HG03280 (cell line): ENCODE data around the gene PCYOX1L.

Experiments used
- ATAC-seq: cut with Tn5 transposase; IDR thresholded peaks from one replicate; pipeline ENCODE4 v1.9.1; 2021; ENCODE audit warnings: mild to moderate bottlenecking, moderate library complexity; ENCODE audit not compliant: unreplicated experiment

The PCYOX1L gene, protein sequence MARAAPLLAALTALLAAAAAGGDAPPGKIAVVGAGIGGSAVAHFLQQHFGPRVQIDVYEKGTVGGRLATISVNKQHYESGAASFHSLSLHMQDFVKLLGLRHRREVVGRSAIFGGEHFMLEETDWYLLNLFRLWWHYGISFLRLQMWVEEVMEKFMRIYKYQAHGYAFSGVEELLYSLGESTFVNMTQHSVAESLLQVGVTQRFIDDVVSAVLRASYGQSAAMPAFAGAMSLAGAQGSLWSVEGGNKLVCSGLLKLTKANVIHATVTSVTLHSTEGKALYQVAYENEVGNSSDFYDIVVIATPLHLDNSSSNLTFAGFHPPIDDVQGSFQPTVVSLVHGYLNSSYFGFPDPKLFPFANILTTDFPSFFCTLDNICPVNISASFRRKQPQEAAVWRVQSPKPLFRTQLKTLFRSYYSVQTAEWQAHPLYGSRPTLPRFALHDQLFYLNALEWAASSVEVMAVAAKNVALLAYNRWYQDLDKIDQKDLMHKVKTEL

DNA sequence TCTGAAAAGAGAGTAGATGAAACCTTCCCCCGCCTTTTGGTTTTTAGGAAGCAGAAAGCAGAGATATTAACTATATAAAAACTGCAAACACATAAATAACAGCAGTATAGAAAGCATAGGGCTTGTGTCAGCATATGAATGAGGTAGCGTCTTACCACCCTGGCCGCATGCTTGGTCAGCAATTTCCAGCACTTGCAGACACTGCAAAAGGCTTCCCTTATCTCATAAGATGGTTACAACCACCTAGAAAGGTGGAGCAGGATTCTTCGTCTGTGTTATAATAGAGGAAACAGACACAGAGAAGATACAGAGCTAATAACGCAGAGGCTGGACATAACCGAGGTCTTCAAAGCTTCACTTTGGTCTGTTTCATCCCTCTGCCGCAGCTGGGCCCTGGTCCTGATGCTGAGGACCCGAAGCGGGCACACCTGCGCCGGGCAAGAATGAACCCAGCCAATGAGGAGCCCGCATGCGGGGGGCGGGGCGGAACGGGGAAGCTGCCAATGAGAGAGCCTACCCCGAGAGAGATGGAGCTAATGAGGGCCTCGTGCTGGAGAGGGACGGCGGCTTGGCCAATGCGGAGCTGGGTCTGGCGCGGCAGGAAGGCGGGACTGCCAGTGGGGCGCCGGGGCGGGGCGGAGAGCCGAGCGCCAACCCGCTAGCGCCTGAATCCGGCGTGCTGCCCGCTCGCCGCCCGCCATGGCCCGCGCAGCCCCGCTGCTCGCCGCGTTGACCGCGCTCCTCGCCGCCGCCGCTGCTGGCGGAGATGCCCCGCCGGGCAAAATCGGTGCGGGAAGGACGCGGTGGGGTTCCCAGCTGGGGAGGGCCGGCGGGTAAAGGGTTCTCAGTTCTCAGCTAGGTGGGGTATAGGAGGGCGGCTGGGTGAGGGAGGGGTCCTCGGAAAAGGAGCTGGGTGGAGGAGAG, at the start of gene PCYOX1L:
PCYOX1L (plus strand) TSS at position 677 of the 924 bp plus-strand sequence; CDS start at position 700, 23 bp downstream.
- peak; percentile 100 for ATAC-seq

DNA sequence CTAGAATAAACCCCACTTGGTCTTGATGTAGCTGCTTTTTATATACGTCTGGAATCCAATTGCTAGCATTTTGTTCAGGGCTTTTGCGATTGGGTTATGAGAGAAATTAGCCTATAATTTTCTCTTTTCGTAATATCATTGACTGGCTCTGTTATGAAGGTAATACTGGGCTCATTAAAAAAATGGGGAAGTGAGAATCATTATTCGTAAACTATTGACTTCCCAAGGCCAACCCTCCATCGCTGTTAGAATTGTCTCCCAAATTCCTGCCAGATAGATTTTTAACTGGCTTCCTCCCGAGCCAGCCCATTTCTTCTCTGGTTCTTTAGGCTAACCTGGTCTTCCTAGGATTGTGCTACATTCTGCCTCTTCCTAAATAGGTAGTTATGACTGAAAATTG, 48.5 kb upstream of the PCYOX1L start:
- ATAC-seq = no peak

DNA sequence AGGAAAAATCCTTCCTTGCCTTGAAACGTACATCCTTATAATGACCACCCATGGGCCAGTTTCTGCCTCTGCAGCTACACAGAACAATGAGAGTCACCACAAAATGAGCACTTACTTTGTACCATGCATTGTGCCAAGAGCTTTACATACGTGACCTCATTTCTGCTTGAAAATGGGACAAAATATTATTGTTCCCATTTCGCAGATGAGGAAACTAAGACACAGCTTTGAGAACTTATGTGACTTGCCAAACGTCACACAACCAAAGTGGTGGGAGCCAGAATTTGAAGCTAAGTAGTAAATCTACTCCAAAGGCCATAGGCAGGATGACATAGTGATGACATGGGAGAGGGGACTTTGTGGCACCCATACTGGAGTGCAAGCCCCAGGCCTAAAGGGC, 47.4 kb upstream of the PCYOX1L start:
- no peak for ATAC-seq

DNA sequence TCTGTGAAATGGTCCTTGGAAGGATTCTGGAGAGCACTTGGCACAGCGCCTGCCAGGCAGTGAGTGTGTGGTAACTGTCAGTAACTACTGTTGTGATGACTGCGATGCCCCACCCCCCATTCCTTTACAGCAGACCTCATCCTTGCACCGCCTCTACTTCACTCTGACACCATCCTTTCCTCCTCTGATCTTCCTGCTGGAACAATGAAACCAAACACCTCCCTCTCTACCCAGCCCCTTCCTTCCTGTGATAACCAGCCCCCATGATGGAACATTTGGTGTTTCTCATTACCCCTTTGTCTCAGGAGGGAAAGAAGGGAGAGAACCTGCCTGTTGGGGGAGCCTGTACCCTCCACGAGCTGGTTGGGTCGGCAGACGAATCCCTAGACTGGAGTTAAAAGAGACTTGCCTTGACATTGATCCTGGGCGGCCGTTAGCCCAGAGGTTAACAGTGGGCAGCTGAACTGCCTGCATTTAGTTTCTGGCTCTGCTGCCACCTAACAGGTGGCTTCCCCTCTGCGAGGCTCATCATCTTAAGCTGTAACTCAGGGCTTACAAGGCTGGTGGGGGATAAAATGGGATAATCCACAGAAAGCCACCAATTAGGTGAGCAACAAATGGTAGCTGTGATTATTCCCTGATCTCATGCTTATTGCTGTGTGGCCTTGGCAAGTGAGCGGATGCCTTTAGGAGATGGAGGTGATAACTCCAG, 46.7 kb upstream of the PCYOX1L start:
- no peak for ATAC-seq

DNA sequence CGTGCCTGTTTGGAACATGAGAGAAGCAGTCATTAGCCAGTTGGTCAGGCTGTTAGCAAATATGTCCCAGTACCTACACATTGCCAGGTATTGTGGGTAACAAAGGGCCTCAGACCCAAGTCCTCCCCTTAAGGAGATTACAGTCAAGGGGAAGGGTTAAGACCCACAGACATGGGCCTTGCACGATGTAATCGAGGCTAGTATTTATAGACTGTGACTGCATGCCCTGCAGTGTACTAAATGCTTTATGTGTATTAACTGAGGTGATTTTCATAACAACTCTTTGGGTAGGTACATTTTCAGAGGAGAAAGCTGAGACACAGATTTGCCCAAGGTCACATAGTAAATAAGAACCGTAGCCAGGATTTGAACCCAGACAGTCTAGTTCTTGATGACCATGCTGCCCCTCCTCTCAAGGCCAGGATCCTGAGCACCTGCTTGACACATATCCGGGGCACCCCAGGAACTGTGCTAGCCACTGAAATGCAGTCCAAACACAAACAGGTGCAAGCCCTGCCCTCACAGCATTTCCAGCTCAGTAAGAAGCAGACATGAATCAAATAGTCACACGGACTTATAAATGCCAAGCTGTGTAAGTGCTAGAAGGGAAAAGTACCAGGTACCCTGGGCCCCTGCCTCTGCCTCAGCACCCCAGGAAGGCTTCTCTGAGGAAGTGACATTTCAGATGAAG, 44.5 kb upstream of the PCYOX1L start:
- no peak for ATAC-seq

DNA sequence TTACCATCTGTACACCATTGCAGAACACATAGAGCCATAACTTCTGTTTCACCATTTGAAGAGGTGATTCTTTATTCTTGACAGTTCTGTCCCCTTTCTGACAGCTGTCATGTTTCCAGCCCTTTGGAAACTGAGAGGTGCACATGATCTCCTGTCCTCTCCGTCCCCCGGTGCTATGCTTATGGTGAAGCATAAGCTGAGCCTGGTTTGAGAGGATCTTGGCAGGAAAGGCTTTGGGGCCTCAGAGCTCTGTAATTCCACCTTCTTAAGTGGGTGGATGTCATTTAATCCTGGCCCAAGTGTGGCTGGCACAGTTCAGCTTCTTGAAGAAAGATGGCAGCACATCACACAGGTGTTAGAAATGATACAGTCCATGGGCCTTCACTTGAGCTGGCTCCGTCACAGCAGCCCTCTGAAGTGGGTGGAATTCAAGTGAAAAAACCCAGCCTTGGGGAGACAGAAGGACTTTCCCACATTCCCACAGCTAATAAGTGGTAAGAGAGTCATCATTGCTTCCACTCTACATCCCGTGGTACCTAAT, 43.2 kb upstream of the PCYOX1L start:
- no peak for ATAC-seq

DNA sequence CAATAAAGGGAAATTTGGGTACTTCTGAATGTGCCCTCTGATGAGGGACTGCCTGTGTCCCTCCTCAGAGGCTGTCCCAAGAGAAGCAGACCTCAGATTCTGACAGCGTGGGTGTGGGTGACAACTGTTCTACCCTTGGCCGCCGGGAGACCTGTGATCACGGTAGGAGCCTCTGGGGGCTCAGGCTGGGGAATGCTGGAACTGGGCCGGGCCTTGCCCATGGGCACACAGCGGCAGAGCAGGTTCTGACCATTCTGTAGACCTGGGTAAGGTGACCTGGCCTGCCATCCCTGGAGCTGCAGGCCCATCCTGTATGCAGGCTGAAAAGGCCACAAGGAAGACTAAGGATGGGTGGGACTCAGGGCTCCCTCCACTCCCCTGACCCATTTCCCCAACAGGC, 42.1 kb upstream of the PCYOX1L start:
- ATAC-seq = no peak

DNA sequence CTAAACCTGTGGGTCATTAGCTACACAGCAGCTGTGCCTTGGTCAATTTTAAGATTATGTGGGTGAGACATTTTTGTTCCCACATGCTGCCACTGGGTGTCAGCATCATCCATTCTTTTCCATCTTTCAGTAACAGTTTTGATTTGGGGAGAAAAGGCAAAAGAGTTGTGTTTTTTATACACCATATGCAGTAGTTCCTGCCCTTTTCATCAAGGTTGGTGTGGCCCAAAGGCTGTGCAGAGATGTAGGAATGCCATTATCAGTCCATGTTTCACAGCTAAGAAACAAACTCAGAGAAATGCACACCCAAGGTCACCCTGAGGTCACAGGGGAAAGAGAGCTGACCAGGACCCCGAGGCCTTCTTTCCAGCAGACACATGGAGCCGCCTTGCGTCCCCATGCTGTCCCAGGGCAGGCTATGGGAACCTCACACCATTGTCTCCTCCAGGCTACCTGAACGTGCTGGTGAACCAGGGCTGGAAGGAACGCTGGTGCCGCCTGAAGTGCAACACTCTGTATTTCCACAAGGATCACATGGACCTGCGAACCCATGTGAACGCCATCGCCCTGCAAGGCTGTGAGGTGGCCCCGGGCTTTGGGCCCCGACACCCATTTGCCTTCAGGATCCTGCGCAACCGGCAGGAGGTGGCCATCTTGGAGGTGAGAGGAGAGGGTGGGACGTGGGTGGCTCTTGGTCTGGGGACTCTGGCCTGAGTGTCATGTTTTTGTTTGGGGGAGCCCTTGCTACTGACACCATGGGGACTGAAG, 40.4 kb upstream of the PCYOX1L start:
- ATAC-seq = no peak

DNA sequence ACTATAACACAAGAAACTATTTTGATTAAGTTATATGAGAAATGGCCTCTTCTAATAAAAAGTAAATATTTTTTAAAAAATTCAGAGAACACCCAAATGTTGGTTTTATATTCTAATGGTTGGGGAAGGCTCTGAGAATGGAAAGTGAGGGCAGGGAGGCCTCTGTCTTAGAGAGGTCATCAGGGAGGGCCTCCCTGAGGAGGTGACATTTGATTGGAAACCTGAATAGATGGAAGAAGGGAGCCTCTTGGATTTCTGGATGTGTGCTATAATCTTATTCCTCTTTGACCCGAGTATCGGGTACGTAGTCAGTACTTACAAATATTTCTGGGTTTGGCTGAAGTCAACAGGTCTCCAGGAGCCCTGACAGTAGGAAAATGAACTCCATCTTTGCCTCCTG, 38.7 kb upstream of the PCYOX1L start:
- ATAC-seq = no peak

DNA sequence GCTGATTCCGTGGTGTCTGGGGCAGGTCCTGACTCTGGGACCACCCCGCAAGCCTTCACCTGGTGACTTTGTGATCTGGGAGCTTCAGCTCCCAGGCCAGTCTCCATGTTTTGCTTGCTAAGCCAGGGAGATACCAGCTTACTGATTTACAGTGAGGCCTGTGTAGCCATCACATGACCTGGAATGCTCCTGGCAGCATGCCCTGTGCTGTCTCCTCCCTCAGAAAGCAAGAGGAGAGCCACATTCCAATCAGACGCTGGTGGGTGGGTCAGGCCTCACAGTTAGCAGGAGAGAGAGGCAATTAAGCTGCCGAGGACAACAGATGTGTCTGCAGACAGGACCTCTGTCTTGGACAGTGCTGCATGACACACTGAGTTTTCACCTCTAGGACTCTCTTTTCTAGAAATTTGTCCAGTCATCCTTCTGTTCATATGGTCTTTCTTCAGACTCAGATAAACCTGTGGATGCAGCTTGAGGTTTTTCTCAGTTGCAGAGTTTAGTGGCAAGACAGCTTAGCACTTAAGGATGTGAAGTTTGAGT, 37.0 kb upstream of the PCYOX1L start:
- no peak for ATAC-seq

DNA sequence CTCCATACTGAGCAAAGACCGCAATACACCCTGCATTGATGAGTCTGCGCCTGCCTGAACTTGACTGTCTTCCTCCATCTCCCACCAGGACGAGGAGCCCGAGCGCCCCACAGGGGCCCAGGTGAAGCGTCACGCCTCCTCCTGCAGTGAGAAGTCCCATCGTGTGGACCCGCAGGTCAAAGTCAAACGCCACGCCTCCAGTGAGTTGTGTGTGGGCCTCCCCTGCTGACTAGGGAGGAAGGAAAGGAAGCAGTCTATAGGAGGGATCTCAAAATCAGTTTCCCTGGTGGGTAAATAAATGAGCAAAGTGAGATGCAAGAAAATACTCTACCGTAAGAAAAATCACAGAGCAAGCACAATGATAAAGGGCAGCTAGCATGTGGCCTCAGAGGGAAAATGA, 35.3 kb upstream of the PCYOX1L start:
- no peak for ATAC-seq

DNA sequence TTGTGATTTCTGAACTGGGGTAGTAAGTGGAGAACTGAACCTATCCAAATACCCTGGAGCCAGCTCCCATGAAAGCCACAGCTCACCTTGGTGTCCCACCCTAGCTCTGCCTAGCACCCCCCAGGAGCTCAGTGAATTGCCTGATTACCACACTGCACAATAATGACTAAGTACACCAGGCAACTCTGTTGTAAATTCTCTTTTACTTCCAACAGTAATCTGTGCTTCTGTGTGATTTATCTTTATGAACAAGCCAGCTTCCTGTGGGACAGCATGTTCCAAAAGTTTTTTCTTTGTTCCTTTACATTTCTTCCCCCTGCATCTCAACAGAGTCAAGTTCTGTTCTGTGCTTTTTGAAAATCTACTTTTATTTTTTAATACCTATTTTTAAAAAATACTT, 34.6 kb upstream of the PCYOX1L start:
- no peak for ATAC-seq

DNA sequence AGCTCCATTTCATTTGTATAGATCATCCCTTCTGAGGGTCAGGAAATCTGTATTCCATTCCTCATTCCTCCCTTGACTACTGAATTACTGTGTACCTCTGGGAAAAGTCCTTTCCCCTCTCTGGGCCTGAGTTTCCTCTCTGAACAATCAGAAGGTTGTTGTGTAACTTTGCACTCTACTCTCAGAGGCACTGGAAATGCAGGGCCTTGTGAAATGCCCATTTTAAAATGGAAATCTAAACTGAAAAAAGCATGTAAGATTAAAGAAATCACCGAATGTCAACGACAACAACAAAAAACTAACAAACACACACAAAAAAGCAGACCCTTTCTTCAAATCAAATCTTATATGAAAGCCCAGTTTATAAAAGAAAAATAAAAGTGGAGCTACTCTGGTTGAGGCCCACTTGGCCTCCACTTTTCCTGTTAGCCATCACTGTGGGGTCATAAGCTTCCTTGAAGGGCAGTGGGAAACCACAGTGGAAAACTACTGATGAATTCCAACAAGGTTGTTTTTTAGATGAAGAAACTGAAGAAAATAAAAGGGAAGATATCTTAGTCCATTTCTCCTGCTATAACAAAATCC, 34.1 kb upstream of the PCYOX1L start:
- no peak for ATAC-seq

DNA sequence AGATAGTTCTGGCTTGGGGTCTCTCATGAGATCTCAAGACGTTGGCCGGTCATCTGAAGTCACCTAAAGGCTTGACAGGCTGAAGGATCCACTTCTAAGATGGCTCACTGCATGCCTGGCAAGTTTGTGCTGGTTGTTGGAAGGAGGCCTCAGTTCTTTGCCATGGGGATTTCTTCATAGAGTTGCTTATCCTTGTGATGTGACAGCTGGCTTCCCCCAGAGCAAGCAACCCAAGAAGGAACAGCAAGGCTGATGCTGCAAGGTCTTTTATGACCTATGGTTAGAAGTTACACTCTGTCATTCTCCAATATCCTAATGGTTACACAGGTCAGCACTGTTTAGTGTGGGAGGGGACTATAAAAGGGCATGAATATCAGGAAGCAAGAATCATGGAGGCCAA, 33.2 kb upstream of the PCYOX1L start:
- no peak for ATAC-seq

DNA sequence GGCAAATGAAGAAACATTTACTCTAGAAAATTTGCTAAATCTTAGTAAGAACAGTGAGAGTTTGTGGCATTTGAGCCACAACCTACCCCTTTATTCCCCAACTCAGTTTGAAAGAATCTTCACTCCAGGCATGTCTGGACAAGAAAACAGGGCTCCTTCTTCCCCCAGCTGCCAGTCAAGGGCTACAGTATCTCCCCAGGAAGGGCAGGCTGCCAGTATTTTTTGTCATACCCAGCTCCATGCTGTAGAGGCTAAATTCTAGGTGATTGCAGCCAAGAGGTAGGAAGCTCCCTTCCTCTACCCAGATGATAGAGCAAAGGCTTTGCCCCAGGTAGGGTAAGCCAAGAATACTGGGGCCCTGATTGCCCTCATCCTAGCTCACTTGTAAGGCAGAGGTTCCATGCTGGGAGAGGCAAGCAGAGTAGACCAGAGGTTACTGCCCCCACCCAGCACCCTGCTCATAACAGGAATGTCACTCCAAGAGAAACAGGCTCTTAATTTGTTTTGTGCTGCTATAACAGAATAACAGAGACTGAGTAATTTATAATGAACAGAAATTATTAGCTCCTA, 32.6 kb upstream of the PCYOX1L start:
- ATAC-seq = no peak

DNA sequence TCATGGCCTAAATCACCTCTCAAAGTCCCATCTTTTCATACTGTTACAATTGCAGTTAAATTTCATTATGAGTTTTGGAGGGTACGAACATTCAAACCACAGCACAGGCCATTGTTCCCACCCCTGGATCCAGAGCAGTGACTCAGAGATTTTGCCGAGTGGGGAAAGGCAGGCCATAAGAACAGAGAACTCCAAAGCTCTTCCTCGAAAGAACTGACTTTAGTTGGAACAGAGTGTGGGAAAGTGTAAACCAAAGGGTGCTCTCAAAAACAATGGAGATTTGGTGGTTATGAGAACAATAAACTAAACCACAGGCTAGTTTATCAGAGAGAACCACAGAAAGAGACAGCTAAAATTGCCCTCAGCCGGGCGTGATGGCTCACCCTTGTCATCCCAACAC, 32.0 kb upstream of the PCYOX1L start:
- no peak for ATAC-seq

DNA sequence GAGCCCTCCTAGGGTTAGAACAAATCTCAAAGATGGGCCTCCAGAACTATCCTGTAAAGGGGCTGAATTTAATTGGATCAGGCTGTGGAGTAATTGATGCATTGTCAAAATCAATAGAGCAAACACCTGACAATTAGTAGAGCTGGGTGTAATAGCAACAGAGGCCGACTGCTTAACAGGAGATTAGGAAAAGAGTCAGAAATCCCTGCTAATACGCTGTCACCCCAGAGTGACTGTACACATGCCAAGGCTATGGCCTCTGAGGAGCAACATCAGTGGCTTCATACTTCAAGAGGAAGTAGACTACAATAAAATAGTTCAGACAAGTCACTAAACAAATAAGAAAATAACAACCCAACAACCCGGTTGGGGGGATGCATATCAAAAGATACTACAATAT, 31.2 kb upstream of the PCYOX1L start:
- ATAC-seq = no peak

DNA sequence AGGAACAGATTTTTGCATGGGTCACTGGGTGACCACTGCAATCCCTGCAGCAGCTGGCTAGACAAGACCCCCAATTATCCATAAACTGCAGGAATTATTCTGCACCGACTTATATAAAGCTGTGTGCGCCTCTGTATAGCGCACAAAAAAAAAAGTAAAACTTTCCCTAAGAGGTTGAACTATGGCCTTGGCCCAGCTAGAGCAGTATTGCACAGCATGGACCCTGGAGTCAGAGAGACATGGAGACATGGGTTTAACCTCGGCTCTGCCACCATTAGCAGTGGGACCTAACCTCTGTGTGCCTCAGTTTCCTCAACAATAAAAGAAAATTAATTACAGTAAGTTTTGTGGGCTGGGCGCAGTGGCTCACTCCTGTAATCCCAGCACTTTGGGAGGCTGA, 29.7 kb upstream of the PCYOX1L start:
- no peak for ATAC-seq
